Activated naive CD4-positive, alpha-beta T cell treated with anti-CD3 and anti-CD28 coated beads, Interleukin-2, amount 50 U/mL, for 24 hours (primary cell): ENCODE measurements around the gene CAPN15.

Source experiments
- H3K27ac Mint-ChIP-seq: one replicate; pipeline ENCODE4 v1.8.0; 2021; ENCODE audit warnings: mild to moderate bottlenecking, mixed read lengths
- H3K27me3 Mint-ChIP-seq: one replicate; pipeline ENCODE4 v1.8.0; 2021; ENCODE audit warnings: mixed read lengths
- H3K36me3 Mint-ChIP-seq: one replicate; pipeline ENCODE4 v1.8.0; 2021; ENCODE audit warnings: mixed read lengths
- H3K4me1 Mint-ChIP-seq: one replicate; pipeline ENCODE4 v1.8.0; 2021; ENCODE audit warnings: mixed read lengths
- H3K4me3 Mint-ChIP-seq: one replicate; pipeline ENCODE4 v1.8.0; 2021; ENCODE audit warnings: mild to moderate bottlenecking, mixed read lengths
- H3K9me3 Mint-ChIP-seq: one replicate; pipeline ENCODE4 v1.8.0; 2021; ENCODE audit warnings: mixed read lengths

The CAPN15 gene

DNA sequence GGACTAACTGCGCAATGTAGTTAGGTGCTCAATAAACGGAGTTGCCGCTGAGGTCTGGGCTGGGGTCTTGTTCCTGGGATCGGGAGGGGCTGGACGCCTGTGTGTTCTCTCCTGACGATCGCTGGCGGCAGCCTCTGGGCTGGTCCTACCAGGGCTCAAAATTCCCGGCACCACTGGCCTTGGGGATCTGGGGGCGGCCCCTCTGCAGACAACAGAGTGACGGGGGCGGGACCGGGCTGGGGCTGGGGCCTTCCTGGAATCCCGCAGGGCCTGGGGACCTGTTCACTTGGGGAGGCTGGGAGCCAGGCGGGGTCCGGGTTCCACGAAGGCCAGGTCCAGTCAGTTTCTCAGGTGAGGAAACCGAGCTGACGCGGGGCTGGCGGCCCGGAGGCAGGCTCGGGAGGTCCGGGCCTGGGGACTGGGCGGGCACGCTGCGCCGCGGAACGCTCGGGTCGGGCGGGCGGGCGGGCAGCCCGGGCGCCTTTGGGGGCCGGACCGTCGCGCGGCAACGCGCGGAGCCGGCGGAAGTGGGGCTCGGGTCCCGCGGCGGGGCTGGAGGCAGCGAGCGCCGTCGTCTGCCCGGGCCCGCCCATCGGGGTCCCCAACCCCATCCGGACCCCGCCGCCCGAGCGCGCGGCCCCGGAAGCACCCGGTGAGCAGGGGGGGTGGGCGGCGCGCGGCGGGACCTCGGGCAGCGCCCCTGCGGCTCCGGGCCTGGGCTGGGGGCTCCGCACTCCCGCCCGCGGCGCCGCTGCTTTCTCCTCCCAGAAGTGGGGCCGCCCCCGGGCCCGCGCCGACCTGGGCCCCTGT lies 42.1 kb downstream of the CAPN15 start, which contains the start of gene PIGQ:
TSS of gene PIGQ (plus strand) at position 524 of the 810 bp plus-strand sequence. CDS start 4,107 bp downstream, outside the sequence.
- Mint-ChIP-seq H3K4me1 (peaks cover 31% of the 10 kb centered on the region), H3K9me3 (no peaks in the 10 kb centered on the region), H3K4me3 (peak within 1 kb of the TSS; percentile 88), H3K27me3 (no peaks in the 10 kb centered on the region), H3K27ac (peak within 1 kb of the TSS; percentile 86), H3K36me3 (no peaks in the 10 kb centered on the region)

DNA sequence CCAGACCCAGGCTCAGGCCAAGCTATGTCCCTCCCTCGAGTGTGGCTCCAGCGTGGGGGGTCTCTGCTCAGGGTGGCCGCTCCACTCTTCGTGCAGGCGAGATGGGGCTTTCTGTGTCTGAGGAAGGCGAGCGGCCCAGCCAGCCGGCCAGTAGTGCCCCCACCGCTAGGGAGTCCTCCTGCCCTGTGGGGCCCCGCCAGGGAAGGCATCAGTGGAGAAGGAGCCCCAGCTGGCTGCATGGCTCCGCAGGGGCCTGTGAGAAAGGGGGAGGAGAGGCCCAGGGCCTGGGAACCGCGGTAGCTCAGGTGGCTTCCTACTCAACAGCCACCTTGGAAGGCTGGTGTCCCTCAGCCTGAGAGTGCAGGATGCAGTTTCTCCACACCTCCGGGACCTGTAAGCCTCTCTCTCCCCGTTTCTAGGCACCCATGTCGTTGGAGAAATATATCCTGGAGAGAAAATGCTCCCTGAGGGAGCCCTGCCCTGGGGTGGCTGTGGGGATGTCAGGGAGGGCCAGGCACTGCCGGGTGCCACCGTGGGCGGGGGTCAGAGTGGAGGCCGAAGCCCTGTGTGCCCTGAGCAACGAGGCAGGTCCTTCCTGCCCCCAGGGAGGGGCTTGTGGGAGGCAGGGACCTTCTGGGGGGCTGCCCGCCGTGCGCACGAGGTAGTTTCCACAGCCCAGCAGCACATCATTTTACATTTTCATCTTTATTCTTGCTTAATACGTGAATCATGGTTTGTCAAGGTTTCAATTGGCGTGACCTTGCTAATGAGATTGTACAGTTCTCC lies 45.5 kb downstream of the CAPN15 start:
- Mint-ChIP-seq H3K36me3 (no peaks in the 10 kb centered on the region), H3K4me3 (no peak overlapping the region), H3K27me3 (no peaks in the 10 kb centered on the region), H3K9me3 (no peaks in the 10 kb centered on the region), H3K4me1 (peaks cover 22% of the 10 kb centered on the region), H3K27ac (no peak overlapping the region)

DNA sequence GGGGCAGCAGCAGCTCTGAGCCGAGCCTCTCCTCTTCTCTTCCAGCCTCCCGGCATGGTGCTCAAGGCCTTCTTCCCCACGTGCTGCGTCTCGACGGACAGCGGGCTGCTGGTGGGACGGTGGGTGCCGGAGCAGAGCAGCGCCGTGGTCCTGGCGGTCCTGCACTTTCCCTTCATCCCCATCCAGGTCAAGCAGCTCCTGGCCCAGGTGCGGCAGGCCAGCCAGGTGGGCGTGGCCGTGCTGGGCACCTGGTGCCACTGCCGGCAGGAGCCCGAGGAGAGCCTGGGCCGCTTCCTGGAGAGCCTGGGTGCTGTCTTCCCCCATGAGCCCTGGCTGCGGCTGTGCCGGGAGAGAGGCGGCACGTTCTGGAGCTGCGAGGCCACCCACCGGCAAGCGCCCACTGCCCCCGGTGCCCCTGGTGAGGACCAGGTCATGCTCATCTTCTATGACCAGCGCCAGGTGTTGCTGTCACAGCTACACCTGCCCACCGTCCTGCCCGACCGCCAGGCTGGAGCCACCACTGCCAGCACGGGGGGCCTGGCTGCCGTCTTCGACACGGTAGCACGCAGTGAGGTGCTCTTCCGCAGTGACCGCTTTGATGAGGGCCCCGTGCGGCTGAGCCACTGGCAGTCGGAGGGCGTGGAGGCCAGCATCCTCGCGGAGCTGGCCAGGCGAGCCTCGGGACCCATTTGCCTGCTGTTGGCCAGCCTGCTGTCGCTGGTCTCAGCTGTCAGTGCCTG lies 46.7 kb downstream of the CAPN15 start:
- peaks cover 18% of the 10 kb centered on the region for H3K4me1 Mint-ChIP-seq
- no peaks in the 10 kb centered on the region for H3K36me3 Mint-ChIP-seq
- no peak overlapping the region for H3K4me3 Mint-ChIP-seq
- no peaks in the 10 kb centered on the region for H3K9me3 Mint-ChIP-seq
- H3K27ac Mint-ChIP-seq = no peak overlapping the region
- H3K27me3 Mint-ChIP-seq = no peaks in the 10 kb centered on the region

DNA sequence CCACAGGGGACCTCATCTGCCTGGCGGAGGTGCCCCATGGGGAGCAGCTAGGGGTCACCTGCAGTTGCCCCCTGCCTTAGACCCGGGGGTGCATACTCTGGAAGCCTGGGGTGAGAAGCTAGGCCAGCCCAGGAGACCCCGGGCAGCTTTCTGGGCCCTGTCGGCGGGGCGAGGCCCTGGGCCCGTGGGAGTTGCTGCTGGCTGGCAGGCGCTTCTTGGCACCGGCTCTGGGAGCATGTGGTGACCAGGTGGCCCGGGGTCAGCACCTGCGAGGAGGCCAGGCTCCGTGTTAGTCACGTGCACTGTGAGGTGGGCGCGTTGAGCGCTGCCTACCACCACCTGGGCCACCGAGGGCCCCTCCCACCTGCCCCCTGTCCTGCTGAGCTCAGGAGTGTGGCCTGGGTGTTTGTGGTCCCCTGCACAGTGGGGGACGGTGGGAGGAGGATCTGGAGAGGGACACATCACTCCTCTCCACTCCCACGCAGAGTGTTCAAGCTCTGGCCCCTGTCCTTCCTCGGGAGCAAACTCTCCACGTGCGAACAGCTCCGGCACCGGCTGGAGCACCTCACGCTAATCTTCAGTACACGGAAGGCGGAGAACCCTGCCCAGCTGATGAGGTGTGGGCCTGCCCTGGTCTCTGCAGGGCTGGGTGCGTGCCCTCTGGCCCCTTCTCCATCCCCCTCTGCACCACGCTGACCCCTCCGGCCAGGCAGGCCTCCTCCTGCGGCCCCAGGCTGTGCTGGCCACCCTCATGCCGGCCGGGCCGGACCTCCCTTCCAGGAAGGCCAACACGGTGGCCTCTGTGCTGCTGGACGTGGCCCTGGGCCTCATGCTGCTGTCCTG lies 48.1 kb downstream of the CAPN15 start:
- Mint-ChIP-seq H3K4me3 (no peak overlapping the region), H3K27ac (no peak overlapping the region), H3K4me1 (peaks cover 15% of the 10 kb centered on the region), H3K27me3 (no peaks in the 10 kb centered on the region), H3K36me3 (no peaks in the 10 kb centered on the region), H3K9me3 (no peaks in the 10 kb centered on the region)

DNA sequence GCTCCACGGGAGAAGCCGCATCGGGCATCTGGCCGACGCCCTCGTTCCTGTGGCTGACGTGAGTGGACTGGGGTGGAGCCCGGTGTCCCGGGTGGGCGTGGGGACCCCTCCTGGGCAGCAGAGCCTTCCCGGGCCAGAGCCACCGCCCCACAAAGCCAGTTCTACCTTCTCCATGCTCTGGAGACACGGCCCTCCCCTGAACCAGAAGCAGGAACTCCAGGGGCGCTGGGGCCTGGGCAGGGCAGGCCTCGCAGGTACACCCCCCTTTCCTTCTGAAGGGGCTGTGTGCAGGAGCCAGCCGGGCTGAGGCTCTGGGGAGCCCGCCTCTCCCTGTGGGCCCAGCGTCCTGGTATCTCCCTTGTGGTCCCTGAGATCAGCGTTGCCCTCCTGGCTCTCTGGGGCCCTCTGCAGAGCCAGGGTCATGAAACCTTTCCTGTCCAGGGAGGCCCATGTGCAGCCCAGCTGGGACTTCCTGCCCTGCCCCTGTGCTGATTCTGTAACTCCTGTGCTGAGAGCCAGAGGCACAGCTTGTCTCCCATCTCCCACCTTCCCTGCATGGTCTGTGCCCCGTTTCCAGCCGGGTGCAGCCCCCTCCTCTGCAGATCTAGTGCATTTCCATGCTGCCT lies 48.8 kb downstream of the CAPN15 start:
- Mint-ChIP-seq H3K9me3 (no peaks in the 10 kb centered on the region), H3K36me3 (no peaks in the 10 kb centered on the region), H3K27ac (no peak overlapping the region), H3K4me3 (no peak overlapping the region), H3K4me1 (peaks cover 8% of the 10 kb centered on the region), H3K27me3 (no peaks in the 10 kb centered on the region)

DNA sequence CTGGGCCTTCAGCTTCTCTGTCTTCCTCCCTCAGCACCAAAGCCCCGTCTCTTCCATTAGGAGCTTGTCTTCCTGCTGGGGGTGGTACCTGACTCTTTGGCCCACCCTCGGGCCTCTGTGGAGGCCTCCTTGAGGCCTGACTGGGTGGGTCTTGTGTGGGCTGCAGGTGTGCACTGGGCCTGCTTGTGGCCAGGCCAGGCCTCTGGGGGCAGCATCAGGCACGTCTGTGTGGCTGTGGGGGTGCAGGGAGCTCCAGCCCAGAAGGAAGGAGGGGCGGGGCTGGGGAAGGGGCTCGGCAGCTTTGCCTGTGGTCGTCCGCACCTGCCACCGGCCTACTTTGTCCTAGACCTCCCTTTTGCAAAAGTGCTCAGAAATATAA lies 49.3 kb downstream of the CAPN15 start:
- H3K27ac Mint-ChIP-seq = no peak overlapping the region
- no peaks in the 10 kb centered on the region for H3K27me3 Mint-ChIP-seq
- no peaks in the 10 kb centered on the region for H3K9me3 Mint-ChIP-seq
- peaks cover 3% of the 10 kb centered on the region for H3K4me1 Mint-ChIP-seq
- H3K4me3 Mint-ChIP-seq = no peak overlapping the region
- no peaks in the 10 kb centered on the region for H3K36me3 Mint-ChIP-seq

DNA sequence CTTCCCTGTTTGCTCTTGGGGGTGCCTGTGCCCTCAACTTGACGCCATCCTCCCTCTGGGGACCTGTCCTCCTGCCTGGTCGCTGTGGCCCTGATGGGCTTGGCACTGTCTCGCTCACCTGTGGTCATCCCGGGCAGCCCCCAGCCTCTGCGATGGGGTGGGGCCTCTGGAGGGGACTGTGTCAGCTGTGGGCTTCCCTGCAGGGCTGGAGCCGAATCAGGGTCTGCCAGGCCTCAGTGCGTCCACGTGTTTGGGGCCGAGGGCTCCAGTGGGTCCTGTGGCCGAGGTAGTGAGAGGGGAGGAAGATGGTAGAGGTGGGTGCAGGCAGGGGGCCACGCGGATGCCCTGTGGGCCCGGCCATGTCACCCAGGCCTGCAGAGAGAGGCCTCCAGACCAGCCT lies 50.3 kb downstream of the CAPN15 start:
- Mint-ChIP-seq H3K27ac (no peak overlapping the region), H3K36me3 (no peaks in the 10 kb centered on the region), H3K9me3 (no peaks in the 10 kb centered on the region), H3K27me3 (no peaks in the 10 kb centered on the region), H3K4me1 (no peaks in the 10 kb centered on the region), H3K4me3 (no peak overlapping the region)

DNA sequence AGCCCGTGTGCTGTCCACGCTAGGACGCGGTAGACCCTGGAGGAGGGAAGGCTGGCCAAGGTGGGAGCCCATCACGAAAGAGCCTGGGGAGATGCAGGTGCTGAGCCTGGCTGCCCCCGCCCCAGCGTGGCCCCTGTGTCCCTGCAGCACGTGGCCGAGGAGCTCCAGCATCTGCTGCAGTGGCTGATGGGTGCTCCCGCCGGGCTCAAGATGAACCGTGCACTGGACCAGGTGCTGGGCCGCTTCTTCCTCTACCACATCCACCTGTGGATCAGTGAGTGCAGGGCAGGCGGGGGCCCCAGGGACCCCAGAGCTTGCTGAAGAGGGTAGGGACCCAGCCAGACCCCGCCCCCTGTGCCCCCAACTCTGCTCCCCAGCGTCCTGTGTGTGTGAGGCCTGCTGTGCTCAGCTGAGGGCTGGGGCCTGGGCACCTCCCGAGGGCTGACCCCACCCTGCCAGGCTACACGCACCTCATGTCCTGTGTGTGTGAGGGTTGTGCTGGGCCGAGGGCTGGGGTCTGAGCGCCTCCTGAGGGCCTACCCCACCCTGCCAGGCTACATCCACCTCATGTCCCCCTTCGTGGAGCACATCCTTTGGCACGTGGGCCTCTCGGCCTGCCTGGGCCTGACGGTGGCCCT lies 50.8 kb downstream of the CAPN15 start:
- no peak overlapping the region for H3K27ac Mint-ChIP-seq
- no peak overlapping the region for H3K4me3 Mint-ChIP-seq
- H3K9me3 Mint-ChIP-seq = no peaks in the 10 kb centered on the region
- H3K4me1 Mint-ChIP-seq = no peaks in the 10 kb centered on the region
- no peaks in the 10 kb centered on the region for H3K27me3 Mint-ChIP-seq
- no peaks in the 10 kb centered on the region for H3K36me3 Mint-ChIP-seq

DNA sequence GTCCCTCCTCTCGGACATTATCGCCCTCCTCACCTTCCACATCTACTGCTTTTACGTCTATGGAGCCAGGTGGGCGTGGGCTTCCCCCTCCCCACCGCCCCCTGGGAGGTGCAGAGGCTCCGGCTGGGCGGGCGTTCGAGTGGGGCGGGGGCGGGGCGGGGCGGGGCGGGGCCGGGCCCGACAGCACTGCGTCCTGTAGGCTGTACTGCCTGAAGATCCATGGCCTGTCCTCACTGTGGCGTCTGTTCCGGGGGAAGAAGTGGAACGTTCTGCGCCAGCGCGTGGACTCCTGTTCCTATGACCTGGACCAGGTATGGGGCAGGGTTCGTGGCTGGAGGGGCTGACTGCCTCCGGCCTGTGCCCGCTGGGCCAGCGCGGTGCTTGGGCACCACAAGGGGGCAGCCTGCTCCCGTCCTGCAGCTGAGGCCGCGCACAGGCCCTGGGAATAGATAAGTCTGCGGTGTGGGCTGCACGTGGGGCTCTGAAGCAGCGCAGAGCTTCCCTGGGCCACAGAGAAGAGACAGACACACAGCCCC lies 51.4 kb downstream of the CAPN15 start:
- Mint-ChIP-seq H3K27ac (no peak overlapping the region), H3K4me3 (no peak overlapping the region), H3K4me1 (no peaks in the 10 kb centered on the region), H3K9me3 (no peaks in the 10 kb centered on the region), H3K27me3 (no peaks in the 10 kb centered on the region), H3K36me3 (no peaks in the 10 kb centered on the region)

DNA sequence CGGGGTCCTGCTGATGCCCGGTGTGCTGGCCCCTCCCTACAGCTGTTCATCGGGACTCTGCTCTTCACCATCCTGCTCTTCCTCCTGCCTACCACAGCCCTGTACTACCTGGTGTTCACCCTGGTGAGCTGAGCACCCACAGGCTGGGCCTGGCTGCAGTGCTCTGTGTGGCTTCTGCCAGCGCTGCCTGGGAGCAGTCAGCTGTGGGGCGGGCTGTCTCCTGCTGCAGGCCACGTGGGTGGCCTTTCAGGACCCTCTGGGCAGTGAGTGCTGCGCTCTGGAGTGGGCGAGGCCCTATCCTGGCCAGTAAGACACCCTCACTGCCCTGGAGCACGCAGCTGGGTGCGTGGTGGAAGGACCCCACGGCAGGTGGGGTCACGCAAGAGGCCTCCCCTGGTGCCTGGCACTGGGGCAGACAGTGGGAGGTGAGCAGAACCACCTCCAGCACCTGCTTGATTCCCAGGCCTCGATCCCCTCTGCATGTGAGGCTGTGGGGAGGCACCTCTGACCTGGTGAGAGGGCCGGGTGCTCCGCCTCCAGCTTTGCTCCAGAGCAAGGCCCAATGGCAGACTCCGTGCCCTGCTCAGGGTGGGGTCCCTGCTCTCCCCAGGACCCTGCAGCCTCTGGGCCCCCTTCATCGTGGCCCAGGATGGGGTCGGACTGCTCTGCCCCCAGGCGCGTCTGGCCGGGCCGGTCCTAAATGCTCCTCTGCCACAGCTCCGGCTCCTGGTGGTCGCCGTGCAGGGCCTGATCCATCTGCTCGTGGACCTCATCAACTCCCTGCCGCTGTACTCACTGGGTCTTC lies 52.8 kb downstream of the CAPN15 start:
- Mint-ChIP-seq H3K4me3 (no peak overlapping the region), H3K9me3 (no peaks in the 10 kb centered on the region), H3K36me3 (no peaks in the 10 kb centered on the region), H3K27me3 (no peaks in the 10 kb centered on the region), H3K27ac (no peak overlapping the region), H3K4me1 (no peaks in the 10 kb centered on the region)

DNA sequence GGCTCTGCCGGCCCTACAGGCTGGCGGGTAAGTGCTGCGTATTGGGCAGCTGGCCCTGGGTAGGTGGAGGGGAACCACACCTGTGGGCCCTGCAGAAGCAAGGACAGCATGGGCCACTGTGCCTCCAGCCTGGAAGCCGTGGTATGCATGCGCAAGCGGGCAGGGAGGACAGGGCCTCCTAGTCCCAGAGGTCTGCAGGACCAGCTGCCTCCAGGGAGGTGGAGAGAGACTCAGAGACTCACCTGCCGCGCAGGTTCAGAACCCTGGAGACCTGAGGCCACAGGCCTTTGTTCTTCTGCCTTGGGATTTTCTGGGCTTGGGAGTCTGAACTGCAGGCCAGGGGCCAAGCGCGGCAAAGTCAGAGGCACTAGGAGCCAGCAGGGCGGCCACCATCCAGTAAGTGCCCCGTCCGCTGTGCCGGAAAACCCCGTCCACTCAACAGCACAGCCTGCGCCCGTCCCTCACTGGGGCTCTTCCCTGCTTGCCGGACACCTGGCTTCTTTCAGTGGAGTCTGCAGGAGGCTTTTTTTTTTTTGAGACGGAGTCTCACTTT lies 53.5 kb downstream of the CAPN15 start:
- H3K27me3 Mint-ChIP-seq = no peaks in the 10 kb centered on the region
- no peaks in the 10 kb centered on the region for H3K36me3 Mint-ChIP-seq
- no peak overlapping the region for H3K27ac Mint-ChIP-seq
- H3K4me1 Mint-ChIP-seq = no peaks in the 10 kb centered on the region
- no peaks in the 10 kb centered on the region for H3K9me3 Mint-ChIP-seq
- H3K4me3 Mint-ChIP-seq = no peak overlapping the region

DNA sequence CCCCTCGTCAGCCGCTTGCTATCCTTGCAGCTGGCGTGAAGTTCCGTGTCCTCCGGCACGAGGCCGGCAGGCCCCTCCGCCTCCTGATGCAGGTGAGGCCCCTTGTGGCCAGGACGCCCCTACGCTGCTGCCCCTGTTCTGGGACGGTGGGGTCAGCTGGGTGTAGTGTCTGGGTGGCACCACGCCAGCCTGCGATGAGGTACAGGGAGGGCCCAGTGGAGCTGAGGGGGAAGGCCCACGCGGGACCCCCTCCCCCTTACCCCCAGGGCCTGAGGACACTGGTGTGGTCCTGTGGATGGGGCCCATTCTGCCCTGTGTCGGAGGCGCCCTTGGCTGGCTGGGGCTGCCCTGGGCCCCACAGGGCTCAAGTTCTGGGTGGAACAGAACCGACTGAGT lies 54.7 kb downstream of the CAPN15 start:
- H3K27me3 Mint-ChIP-seq = no peaks in the 10 kb centered on the region
- no peak overlapping the region for H3K27ac Mint-ChIP-seq
- no peak overlapping the region for H3K4me3 Mint-ChIP-seq
- no peaks in the 10 kb centered on the region for H3K4me1 Mint-ChIP-seq
- H3K36me3 Mint-ChIP-seq = no peaks in the 10 kb centered on the region
- no peaks in the 10 kb centered on the region for H3K9me3 Mint-ChIP-seq

DNA sequence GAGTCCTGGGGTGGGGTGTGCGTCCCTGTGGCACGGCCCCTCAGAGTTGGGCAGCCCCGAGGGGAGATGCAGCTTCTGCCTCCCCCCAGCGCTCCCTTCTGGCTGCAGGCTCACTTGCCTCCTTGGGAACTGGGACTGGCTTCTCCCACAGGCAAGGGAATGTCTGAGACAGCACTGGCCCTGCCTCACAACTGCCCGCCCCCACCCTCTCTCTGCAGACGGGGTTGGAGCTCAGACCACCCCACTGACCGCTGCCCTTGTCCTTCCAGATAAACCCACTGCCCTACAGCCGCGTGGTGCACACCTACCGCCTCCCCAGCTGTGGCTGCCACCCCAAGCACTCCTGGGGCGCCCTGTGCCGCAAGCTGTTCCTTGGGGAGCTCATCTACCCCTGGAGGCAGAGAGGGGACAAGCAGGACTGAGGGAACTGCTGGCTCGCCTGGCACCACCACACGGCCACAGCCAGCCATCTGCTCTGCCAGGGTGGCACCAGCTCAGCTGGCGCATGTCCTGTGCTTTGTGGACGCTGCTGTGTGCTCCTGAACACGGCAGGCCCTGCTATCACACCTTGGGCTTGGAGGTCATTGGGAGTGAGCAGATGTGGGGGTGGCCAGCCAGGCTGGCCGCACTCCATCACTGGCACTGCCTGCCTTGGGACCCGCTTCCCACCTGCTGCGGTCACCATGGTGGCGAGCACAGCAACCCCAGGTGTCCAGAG lies 55.3 kb downstream of the CAPN15 start:
- H3K9me3 Mint-ChIP-seq = no peaks in the 10 kb centered on the region
- H3K27ac Mint-ChIP-seq = no peak overlapping the region
- H3K36me3 Mint-ChIP-seq = no peaks in the 10 kb centered on the region
- H3K4me1 Mint-ChIP-seq = no peaks in the 10 kb centered on the region
- no peak overlapping the region for H3K4me3 Mint-ChIP-seq
- no peaks in the 10 kb centered on the region for H3K27me3 Mint-ChIP-seq
